ENCODE measurements around the gene ENPP1. TPM values are rescaled to one million over a fixed set of nuclear protein-coding genes. Genes with fewer than 3 reads are reported as not detected.
A peak's percentile ranks its signal among the peaks of the same experiment; 100 is the strongest.

ENPP1 gene
- total and polyA plus RNA-seq, 8 donors, result 4.8 to 46.6 (median 18.7) TPM

- Histone ChIP-seq H3K4me1 (peaks cover 3 to 18% (median 13%) of the 10 kb centered on the region in 3 donors), H3K27ac (peak overlapping the region in 2 of 4 donors; percentile 12 to 65), H3K27me3 (no peaks in the 10 kb centered on the region), H3K36me3 (no peaks in the 10 kb centered on the region), H3K9me3 (no peaks in the 10 kb centered on the region), H3K4me3 (no peak overlapping the region)
- FAIRE-seq (no peak), DNase-seq (peak in 4 of 6 donors; percentile 29 to 73 (median 48)), ATAC-seq (peak; percentile 42 to 67 (median 50))
- intact Hi-C loops (cut with DNase I), result no loop called here
- 39 to 41% methylated on average over 1 of the region's 1 CpG for WGBS, 2 donors
- TF ChIP-seq CTCF (IDR thresholded peaks at IDR 0.05), result no peak
These were observed 24.5 kb downstream of the ENPP1 start for GRCh38 chr6:131832363-131832762.

GRCh38 chr6:131838051-131838450, 30.2 kb downstream of the ENPP1 start:
- no peak for DNase-seq
- intact Hi-C loops (cut with DNase I), result no loop called here
- Histone ChIP-seq H3K27me3 (no peaks in the 10 kb centered on the region), H3K36me3 (no peaks in the 10 kb centered on the region), H3K4me1 (peaks cover 6 to 12% (median 9%) of the 10 kb centered on the region in 3 donors), H3K4me3 (no peak overlapping the region), H3K9me3 (no peaks in the 10 kb centered on the region), H3K27ac (no peak overlapping the region)
- no peak for TF ChIP-seq CTCF (IDR thresholded peaks at IDR 0.05)
- FAIRE-seq, result no peak
- no peak for ATAC-seq
- 36 to 52% methylated on average over 1 of the region's 1 CpG for WGBS, 2 donors

- ATAC-seq (no peak), DNase-seq (no peak), FAIRE-seq (no peak)
- no peak for TF ChIP-seq CTCF (IDR thresholded peaks at IDR 0.05)
- Histone ChIP-seq H3K36me3 (no peaks in the 10 kb centered on the region), H3K27me3 (no peaks in the 10 kb centered on the region), H3K27ac (no peak overlapping the region), H3K9me3 (no peaks in the 10 kb centered on the region), H3K4me3 (no peak overlapping the region), H3K4me1 (peaks cover 10 to 13% (median 11%) of the 10 kb centered on the region in 3 donors)
- intact Hi-C loops (cut with DNase I), result no loop called here
These were observed 31.6 kb downstream of the ENPP1 start for GRCh38 chr6:131839388-131839787.

- Histone ChIP-seq H3K4me1 (peaks cover 10 to 13% (median 11%) of the 10 kb centered on the region in 3 donors), H3K27me3 (no peaks in the 10 kb centered on the region), H3K9me3 (no peaks in the 10 kb centered on the region), H3K4me3 (no peak overlapping the region), H3K27ac (no peak overlapping the region), H3K36me3 (no peaks in the 10 kb centered on the region)
- no peak for TF ChIP-seq CTCF (IDR thresholded peaks at IDR 0.05)
- intact Hi-C loops (cut with DNase I), result no loop called here
- no peak for ATAC-seq
- no peak for DNase-seq
- WGBS, 2 donors, result 82 to 83% methylated on average over 7 of the region's 7 CpGs
- FAIRE-seq, result no peak
These were observed 32.6 kb downstream of the ENPP1 start for GRCh38 chr6:131840441-131840840.

- Histone ChIP-seq H3K36me3 (no peaks in the 10 kb centered on the region), H3K27me3 (no peaks in the 10 kb centered on the region), H3K4me3 (no peak overlapping the region), H3K27ac (no peak overlapping the region), H3K4me1 (peaks cover 8 to 13% (median 11%) of the 10 kb centered on the region in 3 donors), H3K9me3 (no peaks in the 10 kb centered on the region)
- WGBS, 2 donors, result 81 to 85% methylated on average over 5 of the region's 5 CpGs
- no peak for FAIRE-seq
- DNase-seq, result no peak
- no peak for TF ChIP-seq CTCF (IDR thresholded peaks at IDR 0.05)
- no peak for ATAC-seq
- intact Hi-C loops (cut with DNase I), result no loop called here
These were observed 33.2 kb downstream of the ENPP1 start for GRCh38 chr6:131840936-131841583.
